Neural crest cell (in vitro differentiated cells): Measurements from ENCODE around the gene CNKSR2. TPM values are rescaled to one million over a fixed set of nuclear protein-coding genes. Genes with fewer than 3 reads are reported as not detected.

ENCODE experiments used
- DNase-seq: peaks from one replicate; pipeline ENCODE4 v3.0.0; 2021; ENCODE audit warnings: low read depth, mixed read lengths, low spot score
- H3K27ac Mint-ChIP-seq: one replicate; pipeline ENCODE4 v1.8.0; 2021; ENCODE audit warnings: mild to moderate bottlenecking, mixed read lengths; ENCODE audit not compliant: unreplicated experiment
- H3K27me3 Mint-ChIP-seq: 2 replicates; pipeline ENCODE4 v1.8.0; 2021; ENCODE audit warnings: low read depth, mild to moderate bottlenecking, mixed read lengths
- H3K36me3 Mint-ChIP-seq: 2 replicates; pipeline ENCODE4 v1.8.0; 2021; ENCODE audit warnings: low read depth, mild to moderate bottlenecking, mixed read lengths
- H3K4me1 Mint-ChIP-seq: 2 replicates; pipeline ENCODE4 v1.8.0; 2021; ENCODE audit warnings: mixed read lengths
- H3K4me3 Mint-ChIP-seq: one replicate; pipeline ENCODE4 v1.8.0; 2021; ENCODE audit warnings: mild to moderate bottlenecking, mixed read lengths
- H3K9me3 Mint-ChIP-seq: 2 replicates; pipeline ENCODE4 v1.8.0; 2021; ENCODE audit warnings: mixed read lengths
- total RNA-seq: library from RNA; stranded (reverse); gene quantifications from 2 replicates; pipeline ENCODE4 v1.2.1, GENCODE V29; 2021
- TF ChIP-seq, protein P1 (sequence below): fragments of 200-600 bp; sonication (generic); conservative IDR thresholded peaks from 2 replicates; pipeline ENCODE4 v1.5.0; 2021; ENCODE audit warnings: antibody characterized with exemption, mild to moderate bottlenecking

The CNKSR2 gene
- total RNA-seq, 1 donor from 2014 or later = 22.4 TPM

DNA sequence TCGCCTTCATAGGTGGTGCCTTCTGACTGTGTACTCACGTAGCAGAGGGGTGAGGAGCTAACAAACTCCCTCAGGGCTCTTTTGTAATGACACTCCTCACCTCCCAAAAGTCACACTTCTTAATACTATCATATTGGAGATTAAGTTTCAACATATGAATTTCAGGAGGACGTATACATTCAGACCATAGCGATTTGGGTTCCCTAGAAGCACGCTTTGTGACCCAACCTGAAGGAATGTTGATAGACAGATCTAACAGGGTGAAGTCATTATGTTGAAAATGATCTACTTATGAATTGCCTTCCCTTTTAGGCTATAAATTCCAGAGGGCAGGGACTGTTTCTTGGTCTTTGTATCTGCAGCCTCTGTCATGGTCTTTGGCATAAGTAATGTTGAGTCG lies 287.1 kb downstream of the CNKSR2 start:
- no peak overlapping the region for H3K27ac Mint-ChIP-seq
- no peaks in the 10 kb centered on the region for H3K4me1 Mint-ChIP-seq
- no peak overlapping the region for H3K4me3 Mint-ChIP-seq

DNA sequence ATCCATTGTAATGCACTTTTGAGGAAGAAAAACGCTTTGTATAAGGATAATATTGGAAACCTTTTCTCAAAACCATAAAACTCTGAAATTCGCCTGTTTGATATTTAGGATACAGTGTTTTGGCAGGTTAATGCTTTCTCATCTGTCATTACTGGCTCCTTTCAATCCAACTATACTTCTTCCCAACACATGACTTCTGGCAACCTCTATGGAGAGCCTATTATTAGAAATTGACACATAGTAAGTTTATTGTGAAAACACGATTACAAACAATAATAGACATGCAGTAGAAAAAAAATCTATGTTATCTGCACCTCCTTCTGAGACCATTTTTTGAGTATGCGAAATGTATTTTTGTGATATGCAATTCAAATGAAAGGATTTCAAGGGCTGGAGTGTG lies 288.5 kb downstream of the CNKSR2 start:
- Mint-ChIP-seq H3K4me1 (no peaks in the 10 kb centered on the region), H3K4me3 (no peak overlapping the region), H3K27me3 (no peaks in the 10 kb centered on the region), H3K9me3 (no peaks in the 10 kb centered on the region), H3K27ac (no peak overlapping the region), H3K36me3 (peaks cover 4% of the 10 kb centered on the region)
- TF ChIP-seq, protein P1, sequence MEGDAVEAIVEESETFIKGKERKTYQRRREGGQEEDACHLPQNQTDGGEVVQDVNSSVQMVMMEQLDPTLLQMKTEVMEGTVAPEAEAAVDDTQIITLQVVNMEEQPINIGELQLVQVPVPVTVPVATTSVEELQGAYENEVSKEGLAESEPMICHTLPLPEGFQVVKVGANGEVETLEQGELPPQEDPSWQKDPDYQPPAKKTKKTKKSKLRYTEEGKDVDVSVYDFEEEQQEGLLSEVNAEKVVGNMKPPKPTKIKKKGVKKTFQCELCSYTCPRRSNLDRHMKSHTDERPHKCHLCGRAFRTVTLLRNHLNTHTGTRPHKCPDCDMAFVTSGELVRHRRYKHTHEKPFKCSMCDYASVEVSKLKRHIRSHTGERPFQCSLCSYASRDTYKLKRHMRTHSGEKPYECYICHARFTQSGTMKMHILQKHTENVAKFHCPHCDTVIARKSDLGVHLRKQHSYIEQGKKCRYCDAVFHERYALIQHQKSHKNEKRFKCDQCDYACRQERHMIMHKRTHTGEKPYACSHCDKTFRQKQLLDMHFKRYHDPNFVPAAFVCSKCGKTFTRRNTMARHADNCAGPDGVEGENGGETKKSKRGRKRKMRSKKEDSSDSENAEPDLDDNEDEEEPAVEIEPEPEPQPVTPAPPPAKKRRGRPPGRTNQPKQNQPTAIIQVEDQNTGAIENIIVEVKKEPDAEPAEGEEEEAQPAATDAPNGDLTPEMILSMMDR = no peak
- DNase-seq = no peak

More for the DNA sequence above, 287.1 kb downstream of the CNKSR2 start:
- no peak for DNase-seq
- Mint-ChIP-seq H3K9me3 (no peaks in the 10 kb centered on the region), H3K36me3 (peaks cover 4% of the 10 kb centered on the region), H3K27me3 (no peaks in the 10 kb centered on the region)
- TF ChIP-seq, protein P1 = no peak

DNA sequence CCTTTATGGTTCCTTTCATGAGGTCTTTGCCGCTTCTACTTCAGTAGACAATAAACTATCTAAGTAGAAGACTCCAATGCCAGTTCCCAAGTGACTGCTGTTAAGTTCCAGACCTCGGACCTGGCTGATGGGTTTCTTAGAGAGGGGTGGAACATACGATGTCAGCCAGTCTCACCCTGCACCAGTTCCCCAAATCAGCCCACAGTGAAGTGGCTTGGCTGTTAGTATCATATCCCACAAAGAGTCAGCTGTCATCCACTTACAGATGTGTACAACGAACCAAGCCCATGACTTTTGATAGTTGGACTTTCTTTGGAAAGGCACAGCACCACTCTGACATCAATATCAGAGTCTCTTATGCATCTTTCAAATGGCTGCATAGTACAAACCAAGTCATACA lies 292.0 kb downstream of the CNKSR2 start:
- no peaks in the 10 kb centered on the region for H3K4me1 Mint-ChIP-seq
- no peak overlapping the region for H3K4me3 Mint-ChIP-seq
- H3K27me3 Mint-ChIP-seq = no peaks in the 10 kb centered on the region
- DNase-seq = no peak
- TF ChIP-seq, protein P1 = no peak
- H3K27ac Mint-ChIP-seq = no peak overlapping the region
- no peaks in the 10 kb centered on the region for H3K36me3 Mint-ChIP-seq
- peaks cover 4% of the 10 kb centered on the region for H3K9me3 Mint-ChIP-seq

DNA sequence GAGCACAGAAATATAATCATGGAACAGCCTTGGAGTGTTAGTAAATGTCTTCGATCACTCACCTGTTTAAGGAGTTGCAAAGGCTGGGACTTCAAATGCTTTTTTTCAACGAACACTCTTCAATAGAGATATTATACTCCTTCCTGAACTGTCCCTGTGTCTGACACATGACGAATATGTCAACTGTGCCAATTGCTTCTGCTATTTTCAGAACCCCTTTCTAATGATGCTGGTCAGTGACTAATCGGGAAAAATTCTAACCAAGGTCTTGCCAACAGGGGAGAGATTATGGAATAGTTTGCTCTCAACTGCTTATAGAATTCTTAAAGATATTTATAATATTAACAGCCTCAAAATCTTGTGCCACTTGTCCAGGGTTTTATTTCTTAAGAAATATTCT lies 292.5 kb downstream of the CNKSR2 start:
- no peaks in the 10 kb centered on the region for H3K4me1 Mint-ChIP-seq
- TF ChIP-seq, protein P1 = no peak
- H3K27ac Mint-ChIP-seq = no peak overlapping the region
- no peaks in the 10 kb centered on the region for H3K36me3 Mint-ChIP-seq
- no peaks in the 10 kb centered on the region for H3K27me3 Mint-ChIP-seq
- peaks cover 4% of the 10 kb centered on the region for H3K9me3 Mint-ChIP-seq
- no peak overlapping the region for H3K4me3 Mint-ChIP-seq
- no peak for DNase-seq

DNA sequence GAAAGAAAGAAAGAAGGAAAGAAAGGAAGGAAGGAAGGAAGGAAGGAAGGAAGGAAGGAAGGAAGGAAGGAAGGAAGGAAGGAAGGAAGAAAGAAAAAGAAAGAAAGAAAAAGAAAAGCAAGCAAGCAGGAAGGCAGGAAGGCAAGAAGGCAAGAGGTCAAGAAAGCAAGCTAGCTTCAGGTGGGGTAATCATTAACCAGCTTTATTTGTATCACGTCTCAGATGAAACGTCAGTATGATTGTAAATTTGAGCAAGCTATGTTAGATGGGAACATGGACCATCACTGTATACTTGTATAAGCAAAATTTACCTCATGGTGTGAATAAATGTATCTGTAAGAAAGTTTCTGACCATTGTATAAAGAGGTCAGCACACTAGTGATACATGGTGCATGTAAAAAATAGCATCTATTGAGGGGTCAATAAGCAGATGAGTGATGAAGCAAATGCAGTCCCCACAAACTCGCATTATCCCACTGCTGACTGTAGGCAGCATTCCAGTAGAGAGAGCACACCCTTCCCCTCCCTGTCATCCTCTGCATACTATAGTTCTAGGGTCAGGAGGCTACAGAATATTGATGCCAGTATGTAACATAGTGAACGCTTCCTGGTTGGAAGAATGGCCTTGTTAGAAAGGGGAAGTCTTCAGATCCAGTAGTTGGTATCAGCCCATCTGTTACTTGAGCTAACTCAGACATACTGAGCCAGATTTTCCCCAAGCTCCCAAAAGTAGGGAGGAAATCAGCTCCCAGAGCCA lies 300.4 kb downstream of the CNKSR2 start:
- no peaks in the 10 kb centered on the region for H3K4me1 Mint-ChIP-seq
- no peak overlapping the region for H3K4me3 Mint-ChIP-seq
- no peak for DNase-seq
- no peaks in the 10 kb centered on the region for H3K36me3 Mint-ChIP-seq
- TF ChIP-seq, protein P1 = no peak
- H3K27ac Mint-ChIP-seq = peak overlapping the region; percentile 55
- no peaks in the 10 kb centered on the region for H3K27me3 Mint-ChIP-seq
- H3K9me3 Mint-ChIP-seq = peaks cover 2% of the 10 kb centered on the region
